HCT116 (cell line): ENCODE results near the gene HOXA11. TPM values are rescaled to one million over a fixed set of nuclear protein-coding genes. Genes with fewer than 3 reads are reported as not detected.

ENCODE experiments used
- ATAC-seq: fragments of 200-7000 bp; cut with Tn5 transposase; 2 replicates; pipeline ENCODE4 v1.9.1; 2020; ENCODE audit warnings: mild to moderate bottlenecking, moderate library complexity
- BruUV-seq: library from RNA; stranded (reverse); fragments of 400-500 nt; replicated peaks from 2 replicates; lab custom pipeline; 2021; lab: Mats Ljungman, UMichigan
- CTCF ChIA-PET: fragments of 300-600 bp; sonication (Branson Sonifier 250); formaldehyde crosslinking; loops from one replicate; lab custom pipeline; 2021; ENCODE audit warnings: antibody characterized with exemption; lab: Charles Lee
- POLR2A ChIA-PET: fragments of 300-600, 350-600 bp; sonication (Branson Sonifier 250); formaldehyde crosslinking; loops from one replicate; lab custom pipeline; 2021; ENCODE audit warnings: antibody characterized with exemption; lab: Charles Lee
- RAD21 ChIA-PET, 2 experiments: fragments of 300-600 bp; sonication (Branson Sonifier 250); formaldehyde crosslinking; loops; one replicate each; lab custom pipeline; 2023; ENCODE audit warnings: low total read pairs in 2 of 2; ENCODE audit not compliant: uncharacterized antibody in 2 of 2, unreplicated experiment in 2 of 2, low non-redundant PET in 1 of 2; lab: Charles Lee
- DNase-seq: peaks from one replicate; pipeline ENCODE4 v3.0.0-alpha.2; 2010; ENCODE audit warnings: low read depth, low spot score
- H2AFZ ChIP-seq: fragments of 200-600 bp; shearing (Covaris generic), sonication (generic); 2 replicates; pipeline ENCODE4 v1.6.1; 2017; ENCODE audit warnings: low read depth, mixed run types, mixed read lengths, antibody characterized with exemption, low read length; ENCODE audit not compliant: poor library complexity, severe bottlenecking
- H3K27ac ChIP-seq: 2 replicates; pipeline ENCODE4 v1.5.1; 2012; ENCODE audit warnings: low read depth, low read length
- H3K27me3 ChIP-seq: fragments of 200-600 bp; sonication (generic); 2 replicates; pipeline ENCODE4 v1.6.1; 2016; ENCODE audit warnings: mixed run types, low read length, mixed read lengths; ENCODE audit not compliant: insufficient read depth
- H3K36me3 ChIP-seq, 2 experiments: fragments of 200-500 bp in 1 of 2; fragments of 200-600 bp in 1 of 2; sonication (Bioruptor generic) in 1 of 2; sonication (generic) in 1 of 2; 2 replicates each; pipeline versions ENCODE4 v1.5.1 to v1.6.1; 2014 to 2016; ENCODE audit warnings: low read length in 2 of 2, inconsistent platforms in 1 of 2, mixed read lengths in 1 of 2, mixed run types in 1 of 2; ENCODE audit not compliant: insufficient read depth in 2 of 2, control insufficient read depth in 1 of 2
- H3K4me1 ChIP-seq, 2 experiments: fragments of 200-600 bp in 1 of 2; sonication (generic) in 1 of 2; 2 replicates each; pipeline versions ENCODE4 v1.5.1 to v1.6.1; 2012 to 2017; ENCODE audit warnings: low read length in 2 of 2, inconsistent platforms in 1 of 2, mild to moderate bottlenecking in 1 of 2, mixed read lengths in 1 of 2, mixed run types in 1 of 2, moderate library complexity in 1 of 2; ENCODE audit not compliant: insufficient read depth in 2 of 2, control insufficient read depth in 1 of 2
- H3K4me2 ChIP-seq: fragments of 200-600 bp; sonication (generic); 2 replicates; pipeline ENCODE4 v1.6.1; 2017; ENCODE audit warnings: mixed run types, low read length, mixed read lengths
- H3K4me3 ChIP-seq, 2 experiments: fragments of 200-600 bp in 1 of 2; sonication (generic) in 1 of 2; replicated peaks in 1 of 2; 2 replicates each; pipeline ENCODE4 v1.5.1; 2011 to 2016; ENCODE audit warnings: low read length in 2 of 2, control low read depth in 1 of 2, low read depth in 1 of 2, mild to moderate bottlenecking in 1 of 2, mixed read lengths in 1 of 2, mixed run types in 1 of 2
- H3K79me2 ChIP-seq: fragments of 200-600 bp; sonication (generic); 2 replicates; pipeline ENCODE4 v1.6.1; 2017; ENCODE audit warnings: mild to moderate bottlenecking, mixed run types, low read length, moderate library complexity, mixed read lengths; ENCODE audit not compliant: insufficient read depth
- H3K9ac ChIP-seq: fragments of 200-600 bp; sonication (generic); 2 replicates; pipeline ENCODE4 v1.6.1; 2016; ENCODE audit warnings: low read length, mixed read lengths
- H3K9me2 ChIP-seq: fragments of 200-600 bp; sonication (generic), shearing (Covaris generic); 2 replicates; pipeline ENCODE4 v1.6.1; 2017; ENCODE audit warnings: mixed run types, mild to moderate bottlenecking, moderate library complexity; ENCODE audit not compliant: insufficient read depth
- H3K9me3 ChIP-seq, 2 experiments: fragments of 200-500 bp in 1 of 2; fragments of 200-600 bp in 1 of 2; sonication (Bioruptor generic) in 1 of 2; sonication (generic) in 1 of 2; 2 replicates each; pipeline ENCODE4 v1.6.1; 2014 to 2017; ENCODE audit warnings: low read length in 2 of 2, mixed read lengths in 2 of 2, inconsistent platforms in 1 of 2, low read depth in 1 of 2, mild to moderate bottlenecking in 1 of 2, mixed run types in 1 of 2, moderate library complexity in 1 of 2; ENCODE audit not compliant: control insufficient read depth in 1 of 2, insufficient read depth in 1 of 2
- H4K20me1 ChIP-seq: fragments of 200-600 bp; sonication (generic), shearing (Covaris generic); 2 replicates; pipeline ENCODE4 v1.6.1; 2017; ENCODE audit warnings: mixed run types, mild to moderate bottlenecking, moderate library complexity; ENCODE audit not compliant: insufficient read depth
- CEBPB ChIP-seq: IDR thresholded peaks from 2 replicates; pipeline ENCODE4 v1.6.1; 2012; ENCODE audit warnings: low read depth
- EGR1 ChIP-seq: IDR thresholded peaks from 2 replicates; pipeline ENCODE4 v1.6.1; 2012; ENCODE audit warnings: low read depth
- ELF1 ChIP-seq: IDR thresholded peaks from 2 replicates; pipeline ENCODE4 v1.6.1; 2012; ENCODE audit warnings: low read depth, borderline replicate concordance
- EZH2phosphoT487 ChIP-seq: fragments of 200-600 bp; IDR thresholded peaks from 2 replicates; pipeline ENCODE4 v1.6.1; 2018; ENCODE audit warnings: antibody characterized with exemption, borderline replicate concordance
- FOSL1 ChIP-seq: IDR thresholded peaks from 2 replicates; pipeline ENCODE4 v1.6.1; 2012; ENCODE audit warnings: low read depth
- JUND ChIP-seq: IDR thresholded peaks from 2 replicates; pipeline ENCODE4 v1.6.1; 2012
- POLR2A ChIP-seq: IDR thresholded peaks from 2 replicates; pipeline ENCODE4 v1.7.0; 2011; ENCODE audit warnings: borderline replicate concordance; ENCODE audit not compliant: insufficient read depth, insufficient read length; ENCODE audit errors: extremely low read depth
- RAD21 ChIP-seq: IDR thresholded peaks from 2 replicates; pipeline ENCODE4 v1.6.1; 2012; ENCODE audit warnings: low read depth, mild to moderate bottlenecking
- REST ChIP-seq: IDR thresholded peaks from 2 replicates; pipeline ENCODE4 v1.6.1; 2012; ENCODE audit warnings: low read depth
- SIN3A ChIP-seq: IDR thresholded peaks from 2 replicates; pipeline ENCODE4 v1.6.1; 2012; ENCODE audit warnings: low read depth
- SP1 ChIP-seq: IDR thresholded peaks from 2 replicates; pipeline ENCODE4 v1.6.1; 2012; ENCODE audit warnings: low read depth
- TCF7L2 ChIP-seq: IDR thresholded peaks from 2 replicates; pipeline ENCODE4 v1.7.0; 2011; ENCODE audit warnings: borderline replicate concordance, inconsistent platforms; ENCODE audit not compliant: insufficient read depth, insufficient read length; ENCODE audit errors: extremely low read depth
- YY1 ChIP-seq: IDR thresholded peaks from 2 replicates; pipeline ENCODE4 v1.6.1; 2011; ENCODE audit warnings: low read length, low read depth, moderate library complexity, mild to moderate bottlenecking; ENCODE audit not compliant: insufficient replicate concordance; ENCODE audit errors: extremely low read depth
- ZBTB33 ChIP-seq: IDR thresholded peaks from 2 replicates; pipeline ENCODE4 v1.6.1; 2011; ENCODE audit warnings: mild to moderate bottlenecking, low read length, moderate library complexity; ENCODE audit not compliant: insufficient replicate concordance; ENCODE audit errors: extremely low read depth
- ZFX ChIP-seq: fragments of 450-650 bp; IDR thresholded peaks from 2 replicates; pipeline ENCODE4 v1.6.1; 2017
- ZNF274 ChIP-seq: fragments of 200-500 bp; sonication (Bioruptor generic); IDR thresholded peaks from 2 replicates; pipeline ENCODE4 v1.6.1; 2014; ENCODE audit warnings: mild to moderate bottlenecking, low read depth, low read length, inconsistent platforms
- intact Hi-C: fragments of 100-400 bp; cut with micrococcal nuclease; formaldehyde crosslinking; loops from 2 replicates; pipeline ENCODE4 v1.10.0; 2022
- total RNA-seq: library from RNA; stranded (reverse); gene quantifications from one replicate; pipeline ENCODE4 v1.2.1, GENCODE V29; 2021; ENCODE audit not compliant: unreplicated experiment

HOXA11 gene
- total RNA-seq, 1 experiment from 2014 or later, result 6.8 TPM

GRCh38 chr7:27138472-27138871 lies 46.6 kb downstream of the HOXA11 start:
- no peaks in the 10 kb centered on the region for H3K9me3 ChIP-seq
- ChIA-PET POLR2A (no interaction called here), CTCF (no interaction called here)
- no peak overlapping the region for H3K9ac ChIP-seq
- no peaks in the 10 kb centered on the region for H3K9me2 ChIP-seq
- DNase-seq (no peak), ATAC-seq (no peak)
- intact Hi-C loops, result no loop called here
- no peak overlapping the region for H3K4me2 ChIP-seq
- no peak overlapping the region for H3K27ac ChIP-seq
- H3K4me1 ChIP-seq, result peaks cover 33 to 50% of the 10 kb centered on the region in 2 experiments
- H3K79me2 ChIP-seq, result no peaks in the 10 kb centered on the region
- H3K27me3 ChIP-seq, result no peaks in the 10 kb centered on the region
- H2AFZ ChIP-seq, result no peak overlapping the region
- no TSS peak for BruUV-seq
- peaks cover 1 to 2% of the 10 kb centered on the region in 2 experiments; a peak in 2 of 4 replicates for H3K36me3 ChIP-seq
- TF ChIP-seq EZH2phosphoT487 (no peak), ZBTB33 (no peak)
- TF ChIP-seq, all 23 proteins: peak for 0
- RAD21 ChIA-PET, result no interaction called here
- H3K4me3 ChIP-seq, result no peak overlapping the region
- no peaks in the 10 kb centered on the region for H4K20me1 ChIP-seq

- BruUV-seq, result no TSS peak
- no peak for TF ChIP-seq SIN3A
- TF ChIP-seq REST, result no peak
- TF ChIP-seq ZFX, result no peak
- TF ChIP-seq SP1, result no peak
- TF ChIP-seq ELF1, result no peak
- TF ChIP-seq EGR1, result no peak
- no peak for TF ChIP-seq EZH2phosphoT487
- TF ChIP-seq ZNF274, result no peak
- no peak for TF ChIP-seq RAD21
- TF ChIP-seq TCF7L2, result no peak
- no peak for TF ChIP-seq CEBPB
- no peak for TF ChIP-seq POLR2A
- TF ChIP-seq FOSL1, result no peak
- no peak for TF ChIP-seq JUND
- TF ChIP-seq YY1, result no peak
Observed at GRCh38 chr7:27137640-27138315, 47.3 kb downstream of the HOXA11 start.

More at GRCh38 chr7:27137640-27138315, 47.3 kb downstream of the HOXA11 start:
- ATAC-seq (no peak), DNase-seq (no peak)
- Histone ChIP-seq H3K4me1 (peaks cover 36 to 57% of the 10 kb centered on the region in 2 experiments), H4K20me1 (no peaks in the 10 kb centered on the region), H3K9me2 (no peaks in the 10 kb centered on the region), H3K79me2 (no peaks in the 10 kb centered on the region), H3K27ac (no peak overlapping the region), H3K27me3 (no peaks in the 10 kb centered on the region), H3K4me3 (no peak overlapping the region), H3K4me2 (no peak overlapping the region), H3K9ac (no peak overlapping the region), H3K36me3 (peaks cover 0 to 2% of the 10 kb centered on the region in 2 experiments; a peak in 1 of 4 replicates), H3K9me3 (no peaks in the 10 kb centered on the region), H2AFZ (no peak overlapping the region)
- ChIA-PET CTCF (interaction anchor here (0.6 kb wide), 1 partner anchor 769 kb away, joined by 3 read pairs; no protein-coding TSS in a partner anchor), RAD21 (no interaction called here), POLR2A (no interaction called here)
- intact Hi-C loops, result no loop called here
